ENCODE data around the gene NFAT5.

The NFAT5 gene

DNA sequence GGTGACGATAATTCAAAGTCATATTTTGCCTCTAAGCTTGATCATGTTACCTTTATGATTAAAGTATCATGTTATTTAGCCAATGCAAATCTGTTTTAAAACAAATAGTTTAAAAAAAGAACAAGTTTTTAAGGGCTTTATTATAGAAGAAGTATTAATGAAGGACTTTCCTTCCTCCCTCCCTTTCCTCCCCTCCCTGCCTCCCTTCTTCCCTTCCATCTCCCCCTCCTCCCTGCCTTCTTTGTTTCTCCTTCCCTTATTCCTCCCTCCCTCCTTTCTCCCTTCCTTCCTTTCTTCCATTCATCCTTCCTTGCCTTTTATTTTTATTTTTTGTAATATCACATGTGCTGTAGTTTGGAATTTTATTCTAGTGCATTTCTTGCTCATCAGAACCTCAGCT is 134.1 kb downstream of the NFAT5 start:
- Histone ChIP-seq H3K4me3 (no peak overlapping the region), H3K27ac (no peak overlapping the region)
- DNase-seq (ENCODE audit: low spot score): no peak
- TF ChIP-seq, protein P1, sequence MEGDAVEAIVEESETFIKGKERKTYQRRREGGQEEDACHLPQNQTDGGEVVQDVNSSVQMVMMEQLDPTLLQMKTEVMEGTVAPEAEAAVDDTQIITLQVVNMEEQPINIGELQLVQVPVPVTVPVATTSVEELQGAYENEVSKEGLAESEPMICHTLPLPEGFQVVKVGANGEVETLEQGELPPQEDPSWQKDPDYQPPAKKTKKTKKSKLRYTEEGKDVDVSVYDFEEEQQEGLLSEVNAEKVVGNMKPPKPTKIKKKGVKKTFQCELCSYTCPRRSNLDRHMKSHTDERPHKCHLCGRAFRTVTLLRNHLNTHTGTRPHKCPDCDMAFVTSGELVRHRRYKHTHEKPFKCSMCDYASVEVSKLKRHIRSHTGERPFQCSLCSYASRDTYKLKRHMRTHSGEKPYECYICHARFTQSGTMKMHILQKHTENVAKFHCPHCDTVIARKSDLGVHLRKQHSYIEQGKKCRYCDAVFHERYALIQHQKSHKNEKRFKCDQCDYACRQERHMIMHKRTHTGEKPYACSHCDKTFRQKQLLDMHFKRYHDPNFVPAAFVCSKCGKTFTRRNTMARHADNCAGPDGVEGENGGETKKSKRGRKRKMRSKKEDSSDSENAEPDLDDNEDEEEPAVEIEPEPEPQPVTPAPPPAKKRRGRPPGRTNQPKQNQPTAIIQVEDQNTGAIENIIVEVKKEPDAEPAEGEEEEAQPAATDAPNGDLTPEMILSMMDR (IDR thresholded peaks at IDR 0.05): no peak

DNA sequence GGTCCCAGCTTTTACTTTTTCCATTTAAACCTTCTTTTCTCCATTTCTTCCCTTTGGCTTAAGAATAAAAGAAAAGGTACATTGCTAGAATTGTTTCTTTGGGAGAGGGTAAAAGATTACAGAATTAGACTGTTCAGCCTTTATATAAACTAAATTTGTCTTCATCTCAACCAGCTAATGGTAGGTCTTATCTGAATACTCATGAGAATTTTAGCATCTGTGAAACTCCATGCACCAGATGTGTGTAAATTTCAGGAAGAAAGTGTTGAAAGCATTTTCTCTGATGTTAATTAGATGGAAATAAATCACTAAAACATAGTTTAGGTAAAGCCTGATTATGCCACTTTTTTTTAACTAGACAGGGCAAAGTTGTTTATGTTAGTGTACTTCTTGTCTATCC is 135.7 kb downstream of the NFAT5 start:
- TF ChIP-seq, protein P1 (IDR thresholded peaks at IDR 0.05): no peak
- DNase-seq (ENCODE audit: low spot score): no peak
- Histone ChIP-seq H3K27ac (no peak overlapping the region), H3K4me3 (no peak overlapping the region)

- TF ChIP-seq, protein P1 (IDR thresholded peaks at IDR 0.05): no peak
- no peak for DNase-seq (ENCODE audit: low spot score)
- no peak overlapping the region for H3K27ac ChIP-seq
- H3K4me3 ChIP-seq: no peak overlapping the region
Observed at GRCh38 chr16:69701866-69702265, 136.1 kb downstream of the NFAT5 start.

DNA sequence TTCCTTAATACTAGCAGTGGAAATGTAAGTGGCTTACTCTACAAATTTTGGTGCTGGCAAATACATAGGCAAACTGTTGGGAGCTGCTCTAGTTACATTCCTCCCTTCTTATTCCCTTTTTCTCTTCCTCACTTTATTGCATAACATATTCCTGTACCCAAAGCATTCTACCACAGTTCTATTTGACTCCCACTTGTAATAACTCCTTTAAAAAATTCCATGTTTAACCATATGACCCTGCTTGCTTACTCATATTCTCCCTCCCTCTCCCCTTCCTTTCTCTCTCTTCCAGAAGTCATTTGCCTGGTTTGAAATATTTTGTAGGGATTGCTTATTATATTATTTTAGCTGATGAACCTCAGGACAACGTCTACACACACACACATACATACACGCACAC is 137.9 kb downstream of the NFAT5 start:
- DNase-seq (ENCODE audit: low spot score): no peak
- Histone ChIP-seq H3K27ac (no peak overlapping the region), H3K4me3 (no peak overlapping the region)
- TF ChIP-seq, protein P1 (IDR thresholded peaks at IDR 0.05): no peak

DNA sequence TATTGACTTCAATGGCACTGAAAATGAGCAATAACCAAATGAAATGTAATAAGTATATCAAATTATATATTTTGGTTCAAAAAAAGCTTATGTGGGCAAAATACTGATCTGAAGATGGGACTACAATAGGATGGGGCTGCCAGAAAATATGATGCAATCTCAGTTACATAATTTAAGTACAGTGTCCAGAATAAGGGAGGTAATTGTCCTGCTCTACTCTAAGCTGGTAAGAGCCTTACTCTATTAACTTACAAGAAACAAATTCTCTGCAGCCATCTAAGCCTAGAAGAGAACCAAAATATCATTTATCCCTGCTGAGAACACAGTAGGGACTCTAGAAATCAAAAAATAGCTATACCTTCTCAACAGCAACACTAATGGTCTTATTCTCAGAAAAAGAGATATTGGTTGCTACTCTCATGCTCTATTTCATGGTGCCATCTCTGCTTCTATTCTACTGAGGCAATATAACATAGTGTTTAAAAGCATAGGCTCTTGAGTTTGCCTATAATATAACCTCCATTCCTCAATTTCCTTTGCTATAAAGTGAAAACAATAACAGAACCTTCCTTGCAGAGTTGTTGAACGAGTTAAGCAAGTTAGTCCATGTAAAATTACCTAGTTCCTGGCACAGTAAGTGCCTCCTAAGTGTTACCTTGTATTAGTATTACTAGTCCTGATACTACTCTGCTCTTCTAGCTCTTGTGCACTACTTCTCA is 140.6 kb downstream of the NFAT5 start:
- Histone ChIP-seq H3K4me3 (no peak overlapping the region), H3K27ac (no peak overlapping the region)
- TF ChIP-seq, protein P1 (IDR thresholded peaks at IDR 0.05): no peak
- DNase-seq (ENCODE audit: low spot score): no peak

GRCh38 chr16:69706975-69707340 is 141.2 kb downstream of the NFAT5 start:
- Histone ChIP-seq H3K4me3 (no peak overlapping the region), H3K27ac (no peak overlapping the region)
- no peak for DNase-seq (ENCODE audit: low spot score)
- TF ChIP-seq, protein P1 (IDR thresholded peaks at IDR 0.05): no peak

GRCh38 chr16:69707920-69708683 is 142.3 kb downstream of the NFAT5 start:
- TF ChIP-seq, protein P1 (IDR thresholded peaks at IDR 0.05): no peak
- H3K27ac ChIP-seq: no peak overlapping the region
- DNase-seq (ENCODE audit: low spot score): no peak
- no peak overlapping the region for H3K4me3 ChIP-seq
